Transverse colon (tissue), 4 donors: Measurements from ENCODE around the gene CD74. TPM values are rescaled to one million over a fixed set of nuclear protein-coding genes. Genes with fewer than 3 reads are reported as not detected.

Experiments used
- DNase-seq: peaks from one replicate; pipeline ENCODE4 v3.0.0-alpha.2; 2019
- H3K27ac ChIP-seq, 4 donors: fragments of 200-600 bp; sonication (generic); 2 replicates each; pipeline ENCODE4 v1.5.1; 2016 to 2018; ENCODE audit warnings: inconsistent platforms in 4 of 4
- H3K27me3 ChIP-seq: fragments of 200-600 bp; sonication (generic); 2 replicates; pipeline ENCODE4 v1.5.1; 2017; ENCODE audit warnings: inconsistent platforms
- H3K36me3 ChIP-seq, 4 donors: fragments of 200-600 bp; sonication (generic); 2 replicates each; pipeline ENCODE4 v1.5.1; 2017 to 2019; ENCODE audit warnings: inconsistent platforms in 4 of 4
- H3K4me1 ChIP-seq, 4 donors: fragments of 200-600 bp; sonication (generic); 2 replicates each; pipeline ENCODE4 v1.5.1; 2017 to 2020; ENCODE audit warnings: inconsistent platforms in 4 of 4
- H3K4me3 ChIP-seq, 4 donors: fragments of 200-600 bp; sonication (generic); 1 replicate in 1 of 4; 2 replicates in 3 of 4; pipeline versions ENCODE4 v1.5.1 to v1.6.1; 2017 to 2019; ENCODE audit warnings: inconsistent platforms in 4 of 4
- H3K9me3 ChIP-seq, 2 donors: fragments of 200-600 bp; sonication (generic); 2 replicates each; pipeline ENCODE4 v1.5.1; 2017 to 2019; ENCODE audit warnings: inconsistent platforms in 2 of 2
- CTCF ChIP-seq, 5 experiments: fragments of 200-600 bp in 3 of 5; fragments of 450-650 bp in 2 of 5; sonication (generic) in 3 of 5; IDR thresholded peaks; 1 replicate in 2 of 5; 2 replicates in 3 of 5; pipeline ENCODE4 v1.5.1; 2016 to 2017; ENCODE audit warnings: antibody characterized with exemption in 5 of 5, inconsistent platforms in 3 of 5, mild to moderate bottlenecking in 2 of 5, moderate library complexity in 1 of 5
- EP300 ChIP-seq: sonication (generic); formaldehyde crosslinking; IDR thresholded peaks from one replicate; pipeline ENCODE4 v1.6.1; 2017; ENCODE audit warnings: antibody characterized with exemption, low read depth
- POLR2A ChIP-seq: fragments of 450-650 bp; IDR thresholded peaks from one replicate; pipeline ENCODE4 v1.6.1; 2016; ENCODE audit warnings: antibody characterized with exemption, mild to moderate bottlenecking, moderate library complexity
- POLR2AphosphoS5 ChIP-seq, 3 donors: sonication (generic); formaldehyde crosslinking; IDR thresholded peaks; one replicate each; pipeline ENCODE4 v1.6.1; 2016; ENCODE audit warnings: antibody characterized with exemption in 3 of 3
- WGBS, 2 donors: methylation state at CpG; one replicate each; pipeline ENCODE4 v1.1.5; 2018; ENCODE audit warnings: low coverage in 1 of 2; 5-methylcytosine and 5-hydroxymethylcytosine counted together
- in situ Hi-C, 4 donors: fragments of 200-750 bp; cut with MboI; loops; one replicate each; pipeline versions ENCODE4 v1.15.0 to v1.15.1; 2017; ENCODE audit warnings: low sequenced_read_pairs in 3 of 4, low pct_ligation_motif_present in 1 of 4, low pct_unique_long_range_greater_than_20kb in 1 of 4
- intact Hi-C: fragments of 100-400 bp; cut with DNase I; formaldehyde crosslinking; loops from one replicate; pipeline ENCODE4 v1.15.1; 2023; ENCODE audit warnings: low total_unique reads
- total RNA-seq, 4 donors: library from RNA; depleted of rRNA; stranded (reverse); fragments of >200 nt; gene quantifications; one replicate each; pipeline ENCODE4 v1.1.0, GENCODE V29; 2016

The CD74 gene
- total RNA-seq, 4 donors from 2014 or later = 54.3 to 451 (median 259) TPM

DNA sequence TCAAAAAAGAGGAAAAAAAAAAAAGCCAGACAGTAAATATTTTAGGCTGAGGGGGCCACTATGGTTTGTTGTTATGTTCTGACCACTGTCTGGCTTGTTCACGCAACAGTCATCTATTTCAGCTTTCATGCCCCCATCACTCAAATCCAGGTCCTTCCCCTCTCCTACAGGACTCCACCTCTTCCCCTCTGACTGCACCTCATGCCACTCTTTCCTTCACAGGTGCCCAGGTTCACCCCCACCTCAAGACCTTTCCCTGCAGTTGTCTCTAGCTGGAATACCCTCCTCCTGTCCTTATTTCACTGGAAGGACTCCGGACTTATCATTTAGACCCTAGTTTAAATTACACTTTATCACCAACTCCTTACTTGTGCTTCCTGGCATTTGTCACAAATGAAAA lies 33.4 kb upstream of the CD74 start:
- no peak for DNase-seq
- H3K27ac ChIP-seq = no peak overlapping the region
- peaks cover 0 to 46% (median 22%) of the 10 kb centered on the region in 4 donors for H3K36me3 ChIP-seq
- H3K4me1 ChIP-seq = peaks cover 12 to 19% (median 13%) of the 10 kb centered on the region in 4 donors
- H3K9me3 ChIP-seq = no peaks in the 10 kb centered on the region
- no peaks in the 10 kb centered on the region for H3K27me3 ChIP-seq
- intact Hi-C loops = no loop called here
- no peak for TF ChIP-seq CTCF (IDR thresholded peaks at IDR 0.05)
- TF ChIP-seq POLR2AphosphoS5 (IDR thresholded peaks at IDR 0.05) = no peak
- no peak for TF ChIP-seq POLR2A
- no peak for TF ChIP-seq EP300
- in situ Hi-C loops = loop anchor here (25.0 kb wide), 3 partner anchors 184 to 309 kb away; partner anchors contain the start of genes CDX1 (in 2 of the 4) and PDGFRB (in 2 of the 4)
- 84 to 100% methylated on average over 1 to 2 of the region's 2 CpGs for WGBS, 2 donors
- H3K4me3 ChIP-seq = no peak overlapping the region

- 86% methylated on average over 9 of the region's 9 CpGs; no CpG with 5 or more reads in 1 of the 2 donors for WGBS, 2 donors
- intact Hi-C loops = no loop called here
Measured at GRCh38 chr5:150444770-150445169, 32.1 kb upstream of the CD74 start.

GRCh38 chr5:150443242-150444075 lies 30.7 kb upstream of the CD74 start:
- in situ Hi-C loops (loop anchor here (25.0 kb wide), 3 partner anchors 181 to 306 kb away; partner anchors contain the start of genes CDX1 (in 2 of the 4) and PDGFRB (in 2 of the 4)), intact Hi-C loops (no loop called here)
- H3K4me1 ChIP-seq = peaks cover 8 to 15% (median 9%) of the 10 kb centered on the region in 4 donors
- H3K27me3 ChIP-seq = no peaks in the 10 kb centered on the region
- no peak for DNase-seq
- peaks cover 0 to 46% (median 22%) of the 10 kb centered on the region in 4 donors for H3K36me3 ChIP-seq
- H3K27ac ChIP-seq = no peak overlapping the region
- WGBS, 2 donors = 73 to 79% methylated on average over 10 to 15 of the region's 15 CpGs
- no peaks in the 10 kb centered on the region for H3K9me3 ChIP-seq
- H3K4me3 ChIP-seq = no peak overlapping the region
- TF ChIP-seq POLR2A (no peak), CTCF (IDR thresholded peaks at IDR 0.05) (no peak), POLR2AphosphoS5 (IDR thresholded peaks at IDR 0.05) (peak in 1 of 3 donors; percentile 12), EP300 (no peak)

More at GRCh38 chr5:150444770-150445169, 32.1 kb upstream of the CD74 start:
- Histone ChIP-seq H3K4me1 (peaks cover 12 to 19% (median 13%) of the 10 kb centered on the region in 4 donors), H3K27me3 (no peaks in the 10 kb centered on the region), H3K9me3 (no peaks in the 10 kb centered on the region), H3K27ac (no peak overlapping the region), H3K4me3 (no peak overlapping the region), H3K36me3 (peaks cover 0 to 46% (median 22%) of the 10 kb centered on the region in 4 donors)
- TF ChIP-seq POLR2A (no peak), EP300 (no peak), POLR2AphosphoS5 (IDR thresholded peaks at IDR 0.05) (no peak), CTCF (IDR thresholded peaks at IDR 0.05) (no peak)
- DNase-seq = no peak
- in situ Hi-C loops = loop anchor here (25.0 kb wide), 3 partner anchors 182 to 307 kb away; partner anchors contain the start of genes CDX1 (in 2 of the 4) and PDGFRB (in 2 of the 4)

- H3K4me3 ChIP-seq = no peak overlapping the region
- no peaks in the 10 kb centered on the region for H3K27me3 ChIP-seq
- in situ Hi-C loops (loop anchor here (25.0 kb wide), 3 partner anchors 180 to 305 kb away; partner anchors contain the start of genes CDX1 (in 2 of the 4) and PDGFRB (in 2 of the 4)), intact Hi-C loops (no loop called here)
- no peak overlapping the region for H3K27ac ChIP-seq
- 74 to 77% methylated on average over 5 to 6 of the region's 6 CpGs for WGBS, 2 donors
- DNase-seq = no peak
- H3K4me1 ChIP-seq = peaks cover under 1 to 7% (median 1%) of the 10 kb centered on the region in 4 donors
- TF ChIP-seq POLR2A (peak; percentile 11), POLR2AphosphoS5 (IDR thresholded peaks at IDR 0.05) (no peak), CTCF (IDR thresholded peaks at IDR 0.05) (no peak), EP300 (no peak)
- no peaks in the 10 kb centered on the region for H3K9me3 ChIP-seq
- H3K36me3 ChIP-seq = peaks cover 0 to 45% (median 22%) of the 10 kb centered on the region in 4 donors
Measured at GRCh38 chr5:150442699-150443080, 30.0 kb upstream of the CD74 start.
